Activated T-helper 9 cell treated with anti-CD3 and anti-CD28 coated beads, Interleukin-2, amount 50 U/mL, for 16 hours (primary cell): ENCODE measurements around the gene ZBTB7B.
A peak's percentile ranks its signal among the peaks of the same experiment; 100 is the strongest.

ENCODE experiments used
- DNase-seq: peaks from one replicate; pipeline ENCODE4 v3.0.0-alpha.2; 2020; ENCODE audit warnings: low read depth

ZBTB7B gene

DNA sequence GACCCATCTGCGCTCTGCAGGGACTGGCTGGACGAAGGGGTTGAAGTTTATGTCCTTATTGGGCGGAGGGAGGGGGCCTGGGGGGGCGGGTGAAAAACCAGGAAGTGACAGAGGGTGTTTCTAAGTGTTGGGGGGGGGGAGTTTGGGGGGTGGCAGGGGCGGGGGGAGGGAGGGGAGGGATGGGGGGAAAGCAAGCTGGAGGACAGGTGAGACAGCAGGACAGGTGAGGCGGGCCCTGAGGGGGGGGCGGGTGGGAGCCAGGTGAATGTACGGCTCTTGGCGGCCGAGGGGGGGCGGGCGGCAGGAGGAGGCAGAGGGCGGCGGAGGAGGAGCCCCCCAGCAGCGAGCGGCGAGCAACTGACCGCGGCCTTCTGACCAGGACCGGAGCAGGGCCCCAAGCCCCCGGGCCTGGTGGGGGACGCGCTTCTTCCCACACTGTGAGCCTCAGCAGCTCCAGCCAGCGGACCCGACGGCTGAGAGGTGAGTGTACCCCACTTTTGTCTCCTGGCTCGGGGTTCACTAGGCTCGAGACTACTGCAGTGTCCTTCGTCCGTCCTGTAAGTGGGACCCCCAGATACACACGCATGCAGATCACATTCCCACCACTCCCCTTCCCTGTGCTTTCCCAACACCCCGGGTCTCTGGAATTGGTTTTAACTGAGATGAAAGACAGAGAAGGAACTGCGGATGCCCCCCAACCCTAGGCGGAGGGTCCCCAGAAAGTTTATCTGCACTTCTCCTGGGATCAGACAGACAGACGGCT is at the start of gene ZBTB7B:
TSS of gene ZBTB7B (plus strand) at position 339 of the 763 bp plus-strand sequence. CDS start 11,859 bp downstream, outside the sequence.
- DNase-seq: no peak

DNA sequence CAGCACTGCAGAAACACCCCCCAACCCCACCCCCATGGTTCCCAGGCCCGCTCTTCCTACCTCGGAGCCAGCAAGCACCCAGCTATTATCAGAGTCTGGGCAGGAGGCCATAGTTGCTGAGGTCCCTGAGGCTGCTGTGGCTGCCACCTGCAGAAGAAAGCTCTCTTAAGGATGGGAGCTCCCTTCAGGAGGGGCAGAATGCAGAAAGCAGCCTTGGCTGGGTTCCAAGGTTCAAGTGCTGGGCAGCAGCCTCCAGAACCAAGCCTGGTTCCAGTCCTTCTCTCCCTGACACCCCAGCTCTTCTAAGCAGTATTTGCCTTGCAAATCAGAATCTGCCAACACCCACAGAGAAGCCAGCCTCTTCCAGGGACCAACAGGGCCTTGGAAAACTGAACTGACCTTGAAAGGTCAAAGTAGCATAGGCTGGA is 49.0 kb upstream of the ZBTB7B start:
- DNase-seq: no peak

DNA sequence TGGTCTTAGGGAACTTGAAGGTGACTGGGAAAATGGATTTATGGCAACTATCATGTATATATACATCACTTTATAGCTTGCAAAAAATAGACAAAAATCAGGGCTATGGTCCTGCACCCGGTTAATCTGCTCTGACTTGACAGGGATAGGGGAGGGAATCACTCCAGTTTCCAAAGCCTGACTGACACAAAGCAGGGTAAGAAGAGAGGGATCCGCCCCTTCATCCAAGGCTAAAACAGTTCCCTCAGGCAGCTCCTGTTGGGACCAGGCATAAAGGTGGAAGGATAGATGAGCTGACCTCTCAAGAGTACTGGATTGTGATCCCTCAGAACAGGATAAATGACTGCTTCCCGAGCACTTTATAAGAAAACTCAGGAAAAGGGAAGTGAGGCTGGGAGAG is 48.1 kb upstream of the ZBTB7B start:
- DNase-seq: no peak

DNA sequence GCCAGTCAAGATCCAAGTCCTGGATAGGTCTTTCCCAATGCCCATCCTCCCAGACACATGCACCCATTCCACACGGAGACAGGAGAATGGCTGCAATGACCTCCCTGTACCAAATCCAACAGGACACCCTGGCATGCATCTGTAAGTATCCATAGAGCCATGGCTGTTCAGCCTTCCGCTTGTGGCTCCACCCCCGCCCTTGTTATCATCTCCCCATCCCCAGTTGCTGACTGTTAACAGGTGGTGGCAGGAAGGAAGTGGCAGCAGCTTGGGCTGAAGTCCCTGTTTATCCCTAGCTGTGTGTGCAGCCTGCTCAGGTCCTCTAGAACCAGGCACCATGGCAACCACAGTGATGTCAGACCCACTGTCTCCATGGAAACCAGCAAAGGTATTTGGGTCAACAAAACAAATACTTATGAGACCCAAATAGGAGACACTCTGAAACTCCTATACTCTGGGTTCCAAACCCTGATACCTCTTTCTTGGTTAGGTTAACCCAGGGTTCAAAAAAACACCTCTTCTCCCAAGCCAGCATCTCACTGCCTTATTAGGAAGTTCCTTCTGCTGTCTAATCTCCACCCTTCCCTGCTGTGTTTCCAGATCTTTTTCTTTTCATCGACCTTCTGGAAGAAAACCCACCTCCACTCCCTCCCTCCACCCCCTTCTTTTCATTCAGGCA is 47.4 kb upstream of the ZBTB7B start:
- DNase-seq: peak; percentile 77

DNA sequence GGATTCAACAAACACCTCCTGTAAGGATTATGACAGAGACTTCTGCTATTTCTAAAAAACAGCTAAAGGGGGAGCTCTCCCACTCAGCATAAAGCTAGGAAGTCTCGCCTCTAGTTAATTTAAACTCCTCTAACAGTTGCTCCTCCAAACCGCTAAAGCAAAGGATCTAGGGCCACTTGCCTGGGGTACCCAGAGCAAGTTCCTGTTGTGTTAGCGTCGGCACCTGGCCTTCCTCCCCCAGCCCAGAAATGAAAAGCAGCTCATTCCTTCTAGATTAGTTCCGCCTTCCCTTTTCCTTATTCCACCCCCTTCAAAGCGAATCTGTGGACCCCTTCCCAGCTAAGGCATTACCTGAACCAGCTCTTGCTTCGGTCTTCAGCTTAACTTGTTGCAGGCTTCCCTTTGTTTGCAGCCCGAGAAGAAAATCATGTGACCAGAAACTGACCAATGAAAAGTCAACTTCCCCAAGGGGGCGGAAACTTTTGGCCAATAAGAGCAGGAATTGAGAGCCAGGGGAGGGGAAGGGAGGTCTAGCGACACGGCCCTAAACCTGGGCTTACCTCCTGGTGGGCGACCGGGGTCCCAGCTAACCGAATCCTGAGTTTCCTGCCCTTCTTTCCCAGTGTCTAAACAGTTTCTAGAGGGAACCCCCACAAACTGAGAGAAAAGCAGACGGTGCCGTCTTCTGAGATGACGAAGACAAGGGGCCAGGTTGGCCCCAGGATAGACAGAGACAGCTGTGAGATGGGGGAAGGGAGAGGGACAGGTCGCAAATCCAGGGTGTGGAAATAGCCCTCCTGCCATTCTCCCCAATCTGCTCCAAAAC is 46.7 kb upstream of the ZBTB7B start, which contains the start of gene PBXIP1:
TSS of gene PBXIP1 (minus strand) at position 382 of the 826 bp plus-strand sequence. CDS start 2,378 bp downstream, outside the sequence.
- peak; percentile 54 for DNase-seq

DNA sequence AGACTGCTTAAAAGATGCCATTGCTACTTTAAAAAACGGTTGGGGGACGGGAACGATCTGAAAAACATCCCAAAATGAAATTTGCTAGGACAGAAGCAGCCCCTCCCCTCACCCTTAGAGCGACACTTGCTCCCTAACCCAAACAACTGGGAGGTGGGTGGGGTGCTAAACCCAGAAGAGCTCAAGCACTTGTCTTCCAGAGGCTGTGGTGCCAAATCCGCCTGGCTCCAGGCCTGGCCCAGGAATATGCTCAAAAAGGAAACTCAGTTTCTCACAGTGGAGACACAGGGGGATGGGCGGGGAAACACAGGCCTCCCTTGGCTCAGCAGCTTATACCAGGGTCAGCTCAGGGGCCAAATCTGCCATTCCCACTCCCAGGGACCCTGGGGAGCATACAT is 46.1 kb upstream of the ZBTB7B start:
- no peak for DNase-seq

DNA sequence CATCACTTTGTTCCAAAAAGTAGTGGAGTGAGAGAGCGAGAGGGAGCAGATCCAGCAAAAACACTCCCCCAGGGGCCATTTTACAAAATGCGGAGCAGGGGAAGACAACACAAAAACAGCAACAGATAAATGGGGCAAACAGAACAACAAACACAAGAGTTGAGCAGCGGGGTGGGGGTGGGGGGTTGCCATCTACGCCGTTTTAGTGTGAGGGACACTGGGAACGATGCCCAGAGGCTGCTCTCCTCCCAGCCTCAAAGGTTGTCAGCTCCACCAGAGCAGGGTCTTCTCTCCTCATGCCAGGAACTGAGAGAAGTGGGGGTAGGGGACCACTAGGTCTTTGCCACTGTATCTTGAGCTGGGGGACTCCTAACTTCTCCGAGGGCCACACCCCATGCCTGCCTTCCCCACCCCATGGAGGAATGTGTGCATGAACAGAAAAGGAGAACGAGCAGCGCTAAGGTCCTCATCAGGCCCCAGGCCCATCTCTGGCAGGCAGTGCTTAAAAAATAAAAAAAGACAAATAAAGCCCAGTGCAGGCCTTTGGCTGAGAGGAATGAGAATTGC is 45.4 kb upstream of the ZBTB7B start:
- DNase-seq: no peak

DNA sequence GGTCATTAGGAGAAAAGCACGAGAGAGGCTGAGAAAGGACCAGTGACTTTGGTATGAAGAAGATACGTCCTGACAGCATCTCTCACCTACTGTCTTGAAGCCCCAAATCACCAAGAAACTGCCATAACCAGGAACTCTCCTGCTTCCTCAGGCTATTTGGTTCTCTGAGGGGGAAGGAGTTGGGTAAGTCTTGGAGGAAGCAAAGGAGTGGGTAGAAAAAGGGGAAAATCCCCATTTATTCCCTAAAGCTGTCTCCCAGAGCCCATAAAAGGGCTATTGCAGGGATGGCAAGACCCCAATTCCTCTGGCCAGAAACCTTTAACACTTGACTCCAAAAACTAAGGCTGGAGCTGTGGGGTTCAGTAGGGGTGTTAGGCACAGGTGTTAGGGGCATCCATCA is 44.6 kb upstream of the ZBTB7B start:
- DNase-seq: no peak

DNA sequence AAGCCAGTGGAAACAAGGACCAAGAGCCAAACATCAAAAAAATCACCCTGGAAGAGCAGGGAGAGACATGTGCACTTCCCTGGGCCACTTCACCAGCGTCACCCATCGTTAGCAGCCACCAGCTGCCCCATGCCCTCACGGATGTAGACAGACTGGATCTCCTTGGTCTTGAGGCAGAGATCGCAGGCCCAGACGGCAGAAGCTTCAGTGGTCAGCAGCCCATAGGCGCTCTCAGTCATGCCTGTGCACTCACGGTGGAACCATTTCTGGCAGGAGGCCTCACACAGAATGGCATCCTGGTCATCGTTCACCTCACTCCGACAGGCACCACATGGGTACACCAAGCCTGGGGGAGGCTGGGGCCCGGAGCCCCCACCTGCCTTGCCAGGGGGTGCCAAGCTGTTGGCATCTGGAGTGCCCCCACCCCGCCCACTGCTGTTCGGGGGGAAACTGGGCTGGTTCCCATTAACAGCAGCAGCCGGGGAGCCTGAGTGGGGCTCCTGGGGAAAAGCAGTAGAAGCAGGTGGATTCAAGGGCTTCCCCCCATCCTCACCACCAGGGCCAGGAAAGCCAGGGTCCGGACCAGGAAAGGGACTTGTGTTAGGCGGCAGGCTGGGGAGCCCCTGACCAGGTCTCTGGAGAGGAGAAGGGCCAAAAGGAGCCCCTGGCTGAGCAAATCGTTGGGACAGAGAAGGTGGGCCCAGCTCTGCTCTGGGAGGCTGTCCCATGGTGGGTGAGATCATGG is 43.7 kb upstream of the ZBTB7B start:
- no peak for DNase-seq

DNA sequence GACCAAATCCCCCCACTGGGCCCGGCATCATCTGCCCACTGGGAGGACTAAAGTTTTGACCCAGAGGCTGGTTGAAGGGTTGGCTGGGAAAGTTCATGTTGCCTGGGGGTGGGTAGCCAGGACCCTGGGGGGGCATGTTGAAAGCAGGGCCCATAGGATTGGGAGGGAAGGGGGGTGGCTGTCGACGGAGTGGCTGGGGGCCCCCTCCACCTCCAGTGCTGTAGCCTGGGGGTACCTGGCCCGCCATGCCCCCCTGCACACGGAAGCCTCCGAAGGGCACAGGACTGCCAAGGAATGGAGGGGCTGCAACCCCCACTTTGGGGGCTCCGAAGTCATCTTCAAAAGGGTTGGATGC is 43.2 kb upstream of the ZBTB7B start:
- DNase-seq: no peak

DNA sequence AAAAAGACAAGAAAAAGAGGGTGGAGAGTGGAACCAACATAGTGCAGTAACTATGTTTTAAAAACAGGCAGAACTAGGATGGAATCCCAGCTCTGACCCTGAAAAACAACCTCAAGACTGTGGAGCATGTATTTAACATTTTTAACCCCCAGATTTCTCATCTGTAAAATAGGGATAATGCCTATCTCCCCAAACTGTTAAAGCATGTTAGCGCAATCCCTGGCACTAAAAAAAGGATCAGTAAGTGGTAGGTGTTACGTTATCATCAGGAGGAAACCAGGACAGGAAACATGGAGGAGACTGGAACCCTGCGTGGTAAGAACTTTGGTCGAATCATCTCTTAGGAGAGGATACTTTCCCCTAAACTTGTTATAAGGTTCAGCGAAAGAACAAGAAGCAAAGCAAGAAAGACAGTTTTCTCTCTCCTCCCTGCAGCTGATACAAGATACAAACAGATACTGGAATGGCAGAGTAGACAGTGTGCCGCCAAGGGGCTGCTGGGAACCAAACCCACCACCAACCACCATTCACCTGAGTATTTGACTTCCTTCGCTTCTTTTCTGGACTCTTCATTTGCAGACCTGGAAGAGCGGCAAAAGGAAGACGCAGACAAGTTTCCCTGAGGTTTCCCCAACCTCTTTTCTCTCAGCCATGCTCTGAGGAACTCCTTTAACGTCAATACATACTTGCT is 42.0 kb upstream of the ZBTB7B start:
- DNase-seq: no peak

DNA sequence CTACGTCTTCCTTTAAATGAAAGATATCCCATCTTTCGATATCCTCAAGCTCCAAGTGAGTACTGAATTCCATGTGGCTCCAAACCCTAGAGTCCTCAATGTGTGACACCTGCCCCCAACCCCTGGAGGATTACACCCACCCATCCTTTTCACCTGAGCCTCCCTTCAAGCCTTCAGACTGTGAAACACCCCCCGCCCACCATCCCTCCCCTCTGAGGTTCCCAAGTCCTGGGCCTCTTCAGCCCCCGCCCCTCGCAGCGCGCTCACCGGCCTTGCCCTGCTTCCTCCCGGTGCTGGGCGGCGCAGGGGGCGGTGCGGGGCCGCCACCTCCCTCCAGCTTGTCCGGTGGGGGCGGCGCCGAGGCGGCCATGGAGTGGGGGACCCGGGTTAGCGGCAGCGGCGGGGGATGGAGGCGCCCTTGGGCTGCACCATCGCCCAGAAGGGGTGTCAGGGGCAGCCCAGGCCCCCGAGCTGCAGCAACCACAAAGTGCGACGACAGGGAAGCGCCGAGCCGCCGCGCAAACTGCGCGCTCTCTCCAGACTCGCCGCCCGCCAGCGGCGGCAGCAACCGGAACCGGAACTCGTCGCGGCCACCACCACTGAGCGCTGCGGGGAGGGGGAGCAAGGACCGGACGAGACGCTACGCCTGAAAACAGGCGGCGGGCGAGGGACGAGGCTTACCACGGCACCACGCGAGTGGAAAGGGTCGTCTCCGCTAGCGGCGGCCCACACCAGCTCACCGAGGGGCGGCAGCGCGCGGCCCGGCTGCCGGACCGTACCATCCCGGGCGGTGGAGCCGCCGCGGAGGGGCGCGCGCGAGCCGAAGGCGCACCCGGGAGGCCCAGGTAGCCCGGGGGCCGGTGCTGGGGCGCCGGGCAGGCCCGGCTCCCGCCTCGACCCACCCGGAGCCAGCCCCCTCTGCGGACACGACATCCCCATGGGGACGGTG is 41.1 kb upstream of the ZBTB7B start, which contains the start of gene PYGO2:
TSS of gene PYGO2 (minus strand) at position 576 of the 949 bp plus-strand sequence. CDS start at position 370, 206 bp downstream.
- peak; percentile 73 for DNase-seq

DNA sequence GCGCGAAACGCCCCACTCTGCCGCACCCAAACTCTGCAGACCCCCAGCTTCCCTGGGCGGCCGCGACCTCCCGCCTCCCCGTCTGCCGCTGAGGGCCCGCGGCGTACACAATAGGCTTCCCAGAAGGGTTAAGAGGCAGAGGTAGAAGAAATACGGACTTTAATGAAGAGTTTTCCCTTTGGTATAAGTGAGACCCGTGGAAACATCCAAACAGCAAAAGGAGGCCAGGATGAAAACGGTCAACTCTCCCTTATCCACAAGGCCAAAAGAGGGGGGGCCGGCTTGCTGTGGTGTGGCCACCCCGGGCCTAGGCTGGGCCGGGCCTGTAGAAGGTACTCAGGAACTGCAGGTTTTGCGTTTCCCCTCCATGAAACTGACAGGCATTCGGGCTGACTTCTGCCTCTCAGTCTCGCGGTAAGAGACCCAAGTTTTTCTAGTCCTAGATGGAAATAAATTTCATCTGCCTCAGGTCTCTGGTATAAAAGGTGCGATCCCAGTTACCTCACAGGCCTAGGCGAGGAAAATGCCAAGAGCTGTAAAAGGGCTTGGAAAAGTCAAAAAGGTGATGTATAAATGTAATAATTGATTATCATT is 40.3 kb upstream of the ZBTB7B start:
- no peak for DNase-seq

DNA sequence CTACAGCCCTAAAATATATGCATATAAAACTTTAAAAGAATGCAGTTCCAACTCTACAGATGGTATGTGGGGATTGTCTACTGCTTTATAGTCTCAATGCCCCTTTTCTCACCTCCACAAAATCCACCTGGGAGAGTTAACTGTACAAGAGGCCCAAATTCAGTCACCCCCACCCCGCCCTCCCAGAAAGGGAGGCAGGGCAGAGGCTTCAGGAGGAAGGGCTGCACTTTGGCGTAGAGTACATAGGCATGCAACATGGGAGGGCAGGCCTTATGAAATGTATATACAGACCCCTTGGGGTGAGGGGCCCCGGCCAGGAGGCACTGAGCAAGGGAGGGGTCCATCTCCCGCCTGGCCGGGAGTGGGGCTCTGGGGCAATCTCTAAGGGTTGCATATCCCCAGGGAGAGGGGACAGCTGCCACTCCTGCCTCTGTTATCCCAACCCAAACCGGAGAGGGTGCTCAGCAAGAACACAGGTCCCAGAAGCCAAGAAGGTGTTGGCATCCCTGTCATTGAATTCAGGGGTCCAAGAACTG is 39.7 kb upstream of the ZBTB7B start:
- DNase-seq: no peak

DNA sequence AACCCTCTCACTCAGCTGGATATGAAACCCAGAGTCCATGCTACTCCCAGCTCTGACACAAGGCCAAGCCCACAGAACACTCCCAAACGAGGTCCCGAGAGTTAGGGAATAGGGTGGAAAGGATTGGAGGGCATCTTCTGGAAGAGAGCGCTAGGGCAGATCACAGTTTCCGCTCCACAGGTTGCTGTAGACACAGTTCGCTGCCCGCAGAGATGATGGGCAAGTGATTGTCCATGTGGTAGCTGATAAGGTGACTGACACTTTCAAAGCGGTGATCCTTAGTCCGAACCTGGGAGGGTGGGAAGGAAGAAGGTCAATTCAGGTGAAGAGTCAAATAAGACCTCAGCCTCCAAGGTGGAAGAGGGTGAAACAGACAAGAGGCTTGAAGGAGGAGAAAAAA is 39.0 kb upstream of the ZBTB7B start:
- DNase-seq: no peak

DNA sequence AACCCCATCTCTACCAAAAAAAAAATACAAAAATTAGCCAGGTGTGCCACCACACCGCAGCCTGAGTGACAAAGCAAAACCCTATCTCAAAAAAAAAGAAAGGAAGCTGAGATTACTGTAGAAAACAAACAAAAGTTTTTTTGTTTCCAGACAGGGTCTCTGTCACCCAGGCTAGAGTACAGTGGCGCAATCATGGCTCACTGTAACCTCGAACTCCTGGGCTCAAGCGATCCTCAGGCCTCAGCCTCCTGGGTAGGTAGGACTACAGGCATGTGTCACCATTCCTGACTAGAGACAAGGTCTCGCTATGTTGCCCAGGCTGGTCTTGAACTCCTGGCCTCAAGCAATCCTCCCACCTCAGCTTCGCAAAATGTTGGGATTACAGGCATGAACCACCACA is 38.2 kb upstream of the ZBTB7B start:
- DNase-seq: no peak

DNA sequence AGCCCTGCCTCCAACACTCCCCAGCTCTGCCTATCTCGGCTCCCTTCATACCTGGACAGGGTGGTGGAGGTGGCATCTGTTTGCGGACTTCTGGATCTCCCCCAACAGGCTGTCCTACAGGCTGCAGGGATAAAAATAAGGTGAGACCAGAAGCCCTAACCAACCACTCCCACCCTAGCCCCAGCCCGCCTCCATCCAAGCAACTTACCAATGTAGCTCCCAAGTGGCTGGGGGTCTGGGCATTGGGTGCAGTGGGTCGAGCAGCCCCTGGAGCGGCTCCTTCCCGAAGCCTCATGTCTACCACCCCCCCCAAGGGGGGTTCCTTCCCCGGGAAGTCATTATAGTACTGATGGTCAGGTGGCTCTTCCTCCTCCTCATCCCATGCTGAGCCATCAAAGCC is 36.5 kb upstream of the ZBTB7B start:
- DNase-seq: no peak

DNA sequence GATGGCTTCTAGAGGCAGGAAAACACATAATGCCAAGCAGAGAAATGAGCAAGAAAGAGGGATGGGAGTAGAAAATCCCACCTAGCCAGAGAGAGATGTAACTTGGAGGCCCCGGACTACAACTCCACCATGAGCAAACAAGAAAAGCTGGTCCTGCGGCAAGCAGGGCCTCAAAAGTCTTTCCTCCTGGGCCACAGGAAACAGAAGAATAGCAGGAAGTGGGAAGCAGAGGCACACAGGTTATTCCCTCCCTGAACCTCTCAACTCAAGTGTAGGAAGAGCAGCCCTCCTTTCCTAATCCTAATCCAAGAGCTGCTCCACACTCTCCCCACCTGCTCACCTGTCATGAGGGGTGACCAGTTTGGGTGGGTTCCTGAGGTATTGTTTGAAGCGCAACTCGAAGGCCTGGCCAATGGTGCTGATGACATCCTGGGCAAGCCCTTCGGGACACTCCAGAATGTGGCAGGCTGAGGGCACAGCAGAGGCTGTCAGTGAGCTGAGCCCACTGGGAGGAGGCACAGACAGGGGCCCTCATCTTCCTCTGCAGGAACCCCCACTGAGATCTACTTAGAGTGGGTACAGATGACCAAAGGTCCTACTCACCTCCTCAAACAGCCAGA is 35.2 kb upstream of the ZBTB7B start:
- no peak for DNase-seq

DNA sequence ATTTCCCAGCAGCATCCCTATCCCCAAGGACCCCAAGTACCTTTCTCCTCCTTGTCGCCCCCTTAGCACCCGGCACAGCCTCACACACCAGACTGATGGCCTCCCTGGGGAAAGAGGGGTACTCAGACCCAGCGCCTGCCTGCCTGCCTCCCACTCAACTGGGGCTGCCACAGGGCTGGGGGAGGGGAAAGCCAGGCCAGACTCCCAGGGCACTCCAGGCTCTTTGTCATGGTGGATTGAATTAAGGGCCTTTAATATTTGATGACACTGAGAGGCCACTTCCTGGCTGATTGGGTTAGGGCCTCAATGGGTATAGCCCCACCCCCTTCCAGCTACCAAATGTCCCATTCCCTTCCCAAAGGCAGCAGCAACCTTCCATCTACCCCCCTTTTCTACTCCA is 33.9 kb upstream of the ZBTB7B start:
- no peak for DNase-seq
